Germinal center (tissue), 1 donor: ENCODE measurements around the gene PTPRM.

ENCODE experiments used
- DNase-seq: peaks from one replicate; pipeline ENCODE4 v3.0.0; 2012; ENCODE audit warnings: mixed read lengths, low spot score

PTPRM gene

DNA sequence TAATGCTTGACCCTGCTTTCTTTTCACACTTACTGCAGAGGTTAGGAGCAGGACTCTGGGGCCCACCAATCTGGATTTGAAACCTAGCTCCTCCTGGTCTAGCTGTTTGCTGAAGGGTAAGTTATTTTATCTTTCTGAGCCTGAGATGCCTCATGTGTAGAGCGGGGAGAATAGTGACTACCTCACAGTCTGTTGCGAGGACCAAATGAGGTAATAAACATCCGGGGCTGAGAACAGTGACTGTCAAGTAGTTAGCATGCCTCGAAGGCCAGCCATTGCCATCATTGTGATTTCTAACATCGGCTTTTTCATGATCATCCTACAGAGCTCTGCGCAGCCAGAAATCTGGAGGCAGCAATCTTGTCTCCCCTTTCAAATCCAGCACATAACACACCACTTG lies 32.9 kb downstream of the PTPRM start:
- DNase-seq: no peak

GRCh38 chr18:7600528-7601245 lies 33.6 kb downstream of the PTPRM start:
- no peak for DNase-seq

GRCh38 chr18:7601246-7601615 lies 34.1 kb downstream of the PTPRM start:
- DNase-seq: no peak

DNA sequence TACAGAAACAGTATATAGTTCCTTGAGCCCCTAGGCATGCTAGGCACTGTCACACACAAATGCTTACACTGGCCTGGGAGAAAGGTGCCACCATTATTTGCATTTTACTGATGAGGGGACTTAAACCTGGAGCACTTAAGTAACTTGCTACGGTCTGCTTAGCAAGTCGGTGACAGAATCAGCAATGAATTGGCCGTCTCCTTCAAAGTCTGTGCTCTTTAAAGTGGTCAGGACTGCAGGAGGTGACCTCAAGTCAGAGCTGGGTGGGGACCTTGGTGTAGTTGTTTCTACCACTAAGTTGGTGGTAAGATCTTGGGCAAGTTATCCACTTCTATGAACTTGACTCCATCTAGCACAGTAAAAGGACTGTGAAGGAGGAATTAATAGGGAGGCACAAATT lies 34.8 kb downstream of the PTPRM start:
- no peak for DNase-seq

DNA sequence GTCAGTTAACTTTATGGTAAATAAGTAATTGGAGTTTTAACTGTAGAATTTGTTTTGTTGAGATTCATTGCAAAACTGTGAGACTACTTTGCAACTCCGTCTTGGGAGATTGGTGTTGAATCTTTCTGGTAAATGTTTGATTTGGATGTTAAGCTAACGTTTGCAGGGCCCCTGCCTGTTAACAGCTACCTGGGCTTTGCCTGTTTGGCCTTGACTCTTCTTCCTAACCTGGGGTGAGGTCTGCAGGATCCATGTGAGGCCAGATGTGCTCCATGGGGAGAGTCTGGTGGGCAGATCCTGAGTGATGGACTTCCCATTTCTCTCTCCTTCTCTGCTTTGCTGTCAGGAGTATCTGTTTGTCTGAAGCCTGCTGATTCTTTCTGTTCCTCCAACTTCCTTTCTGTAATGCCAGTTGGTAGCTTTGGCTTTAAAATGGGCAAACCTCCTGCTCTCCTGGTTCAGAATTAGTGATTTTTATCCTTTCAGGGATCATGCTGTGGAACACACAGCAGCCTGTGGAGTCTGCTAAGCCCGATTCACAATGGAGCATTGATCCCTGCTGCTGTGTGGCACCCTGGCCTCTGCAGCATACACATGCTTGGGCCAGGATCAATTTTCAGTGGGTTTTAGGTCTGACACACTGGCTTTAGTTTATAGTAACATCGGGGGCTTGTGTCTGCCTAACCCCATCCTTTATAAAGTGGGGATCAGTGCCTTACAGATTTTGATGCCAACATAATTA lies 36.3 kb downstream of the PTPRM start:
- DNase-seq: no peak

- DNase-seq: no peak
Observed at GRCh38 chr18:7604361-7604760, 37.2 kb downstream of the PTPRM start.

DNA sequence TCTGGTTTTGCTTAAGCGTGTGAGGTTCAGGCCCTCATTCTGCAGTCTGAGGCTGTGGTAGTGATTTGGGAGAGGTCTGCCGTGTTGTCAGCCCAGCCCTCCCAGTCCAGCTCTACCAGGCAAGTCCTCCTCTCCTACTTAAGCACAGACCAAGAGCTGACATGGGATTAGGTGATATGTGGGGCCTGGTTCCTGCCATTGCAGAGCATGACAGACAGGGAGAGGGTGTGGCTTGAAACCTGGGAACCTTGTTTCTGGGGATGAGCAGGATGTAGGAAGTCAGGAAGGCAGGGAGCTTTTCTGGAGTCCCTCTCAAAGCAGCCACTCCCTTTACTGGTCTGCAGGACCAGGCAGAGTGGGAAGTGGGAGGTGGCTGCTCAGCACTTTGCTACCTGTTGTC lies 38.6 kb downstream of the PTPRM start:
- DNase-seq: no peak

GRCh38 chr18:7607540-7608173 lies 40.5 kb downstream of the PTPRM start:
- no peak for DNase-seq

- DNase-seq: no peak
Observed at GRCh38 chr18:7608174-7608550, 41.0 kb downstream of the PTPRM start.

DNA sequence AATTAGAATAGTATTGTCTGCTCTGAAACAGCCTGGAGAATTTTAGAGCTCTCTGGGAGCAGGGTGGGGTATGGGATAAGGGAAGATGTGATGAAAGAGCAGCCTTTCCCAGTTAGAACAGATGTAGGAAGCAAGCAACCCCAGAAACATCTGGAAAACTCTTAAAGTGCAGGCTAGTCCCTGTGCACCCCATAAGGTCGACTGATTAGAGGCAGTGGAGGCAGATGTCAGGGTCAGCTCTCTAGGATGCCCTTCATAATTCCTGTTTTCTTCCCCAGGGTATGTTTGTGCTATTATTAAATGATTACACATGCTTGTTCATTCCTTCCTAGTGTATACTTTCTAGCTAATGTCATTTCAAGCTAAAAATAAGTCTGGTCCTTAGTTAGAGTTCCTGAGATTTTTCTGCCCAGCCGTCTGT lies 41.7 kb downstream of the PTPRM start:
- DNase-seq: no peak

- DNase-seq: no peak
Observed at GRCh38 chr18:7609617-7610016, 42.5 kb downstream of the PTPRM start.

DNA sequence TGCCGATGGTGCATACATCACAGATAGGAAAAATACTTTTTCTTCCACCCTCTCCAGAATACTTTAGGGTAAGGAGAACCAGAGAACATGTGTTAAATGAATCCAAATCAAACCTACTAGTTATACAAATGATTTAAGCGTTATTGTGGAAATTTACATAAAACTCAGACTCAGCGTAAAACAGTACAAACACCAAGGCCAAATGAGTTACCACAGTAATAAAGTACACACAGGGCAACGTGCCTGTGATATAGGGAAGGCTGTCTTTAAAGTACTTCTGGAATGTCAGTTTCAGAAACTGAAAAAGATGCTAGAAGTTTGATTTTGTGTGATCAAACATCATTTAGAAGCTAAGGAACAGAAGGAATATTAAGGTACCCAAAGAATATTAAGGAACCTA lies 46.9 kb downstream of the PTPRM start:
- no peak for DNase-seq

GRCh38 chr18:7615840-7616239 lies 48.7 kb downstream of the PTPRM start:
- no peak for DNase-seq

DNA sequence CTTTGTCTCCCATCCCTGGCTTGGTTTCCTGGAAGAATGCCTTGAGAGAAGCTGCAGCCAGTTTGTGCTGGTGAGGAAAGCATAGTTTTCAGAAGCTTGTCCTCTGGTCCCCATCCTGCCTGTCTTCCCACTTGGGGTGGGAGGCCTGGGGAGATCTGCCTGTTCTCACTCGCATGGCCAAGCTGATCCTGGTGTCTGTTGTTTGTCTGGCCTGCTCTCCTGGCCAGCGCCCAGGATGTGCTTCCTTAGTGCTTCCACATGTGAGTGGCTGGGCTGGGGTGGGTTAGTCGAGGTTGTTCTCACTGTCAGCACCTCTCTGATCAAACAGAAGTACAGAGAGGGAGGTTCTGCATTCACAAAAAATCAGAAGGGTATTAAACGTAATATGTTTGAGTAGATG lies 49.5 kb downstream of the PTPRM start:
- DNase-seq: no peak

DNA sequence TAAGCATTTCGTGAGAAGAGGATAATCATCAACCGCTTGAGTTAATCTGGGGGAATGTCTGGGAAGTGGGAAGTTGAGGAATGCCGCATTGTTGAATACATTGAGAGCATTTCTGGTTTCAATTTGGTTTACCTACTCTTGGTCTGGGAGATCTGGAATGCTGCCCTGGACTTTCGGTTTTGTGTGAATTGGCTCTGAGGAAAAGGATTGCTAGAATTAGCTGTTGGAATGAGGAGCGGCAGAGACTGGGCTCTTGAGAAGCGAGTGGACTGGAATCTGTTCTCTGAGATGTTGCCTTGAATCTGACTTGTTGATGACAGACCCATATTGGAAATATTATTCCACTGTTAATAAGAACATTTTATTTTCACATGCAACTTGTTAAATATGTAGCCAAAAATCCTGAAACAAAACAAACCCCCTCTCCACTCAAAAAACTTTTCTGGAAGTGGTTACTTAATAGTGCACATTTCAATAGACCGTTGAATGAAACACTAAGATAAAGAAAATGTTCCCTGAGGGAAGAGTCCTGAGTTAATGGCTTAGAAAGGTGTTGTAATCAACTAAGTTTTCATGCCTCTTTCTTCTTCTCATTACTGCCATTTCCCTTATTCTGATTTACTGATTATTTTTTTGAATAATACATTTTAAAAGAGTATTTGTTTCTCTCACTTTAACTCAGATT lies 50.8 kb downstream of the PTPRM start:
- no peak for DNase-seq

GRCh38 chr18:7618891-7619442 lies 51.9 kb downstream of the PTPRM start:
- DNase-seq: no peak

GRCh38 chr18:7619676-7620075 lies 52.6 kb downstream of the PTPRM start:
- DNase-seq: no peak

- no peak for DNase-seq
Observed at GRCh38 chr18:7622721-7623120, 55.6 kb downstream of the PTPRM start.

- DNase-seq: no peak
Observed at GRCh38 chr18:7623681-7624080, 56.6 kb downstream of the PTPRM start.

DNA sequence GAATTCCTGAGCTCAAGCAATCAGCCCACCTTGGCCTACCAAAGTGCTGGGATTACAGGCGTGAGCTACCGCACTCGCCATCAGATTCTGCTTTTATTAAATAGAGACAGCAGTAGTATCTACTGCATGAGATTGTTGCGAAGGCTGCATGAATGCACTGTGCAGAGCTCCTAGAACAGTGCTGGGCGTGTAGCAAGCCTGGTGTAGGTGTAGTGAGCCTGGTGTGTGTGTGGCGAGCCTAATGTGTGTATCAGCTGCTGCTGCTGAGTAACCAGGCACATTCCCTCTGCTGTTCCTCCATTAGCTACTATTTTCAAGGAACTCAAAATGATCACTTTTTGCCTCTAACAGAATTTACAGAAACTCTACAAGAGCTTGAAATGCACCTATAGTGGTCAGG lies 57.6 kb downstream of the PTPRM start:
- DNase-seq: no peak

- DNase-seq: no peak
Observed at GRCh38 chr18:7626175-7626921, 59.2 kb downstream of the PTPRM start.

- no peak for DNase-seq
Observed at GRCh38 chr18:7626922-7627440, 59.9 kb downstream of the PTPRM start.
